ENCODE data around the gene IGF2.

DNA sequence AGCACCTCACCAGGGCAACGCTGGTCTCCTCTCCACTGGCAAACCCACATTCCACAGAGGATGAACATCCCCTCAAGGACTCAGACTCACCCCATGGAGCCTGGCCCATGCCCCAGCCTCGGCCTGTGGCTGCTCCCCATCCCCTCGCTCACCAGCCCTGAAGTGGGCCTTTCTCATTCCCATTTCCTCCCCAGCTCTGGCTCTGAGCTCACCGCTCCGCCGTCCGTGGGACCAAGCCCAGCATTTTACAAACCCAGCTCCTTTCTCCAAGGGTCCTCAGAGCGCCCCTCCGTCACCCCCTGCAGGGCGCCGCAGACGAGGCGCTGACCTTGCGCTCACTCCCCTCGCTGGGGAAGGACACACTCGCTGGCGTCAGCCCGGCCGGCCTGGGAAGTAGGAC, 6.9 kb upstream of the IGF2 start:
- no peak for TF ChIP-seq CTCF (IDR thresholded peaks at IDR 0.05; ENCODE audit: low read depth, low read length)
- TF ChIP-seq POLR2A (IDR thresholded peaks at IDR 0.05; ENCODE audit: extremely low read depth, insufficient read length) = no peak
- no peak for TF ChIP-seq MAX (IDR thresholded peaks at IDR 0.05; ENCODE audit: low read depth, low read length)
